ENCODE measurements around the gene SRRM3. TPM values are rescaled to one million over a fixed set of nuclear protein-coding genes. Genes with fewer than 3 reads are reported as not detected.

Gene SRRM3
- total and polyA plus RNA-seq, 2 experiments from 2014 or later = 8.6 to 13.8 TPM

- peak; percentile 59 for DNase-seq (ENCODE audit: low spot score)
- Histone ChIP-seq H3K4me3 (peak overlapping the region; percentile 61), H3K27me3 (ENCODE audit: insufficient read depth) (peaks cover 5% of the 10 kb centered on the region), H3K4me2 (peak overlapping the region; percentile 94), H3K36me3 (ENCODE audit: insufficient read depth) (no peaks in the 10 kb centered on the region), H3K79me2 (replicated peaks; ENCODE audit: insufficient read depth) (no peaks in the 10 kb centered on the region), H3K9me2 (ENCODE audit: insufficient read depth) (no peaks in the 10 kb centered on the region), H3F3A (replicated peaks; ENCODE audit: low read depth) (peaks cover 3% of the 10 kb centered on the region), H2AFZ (peak overlapping the region; percentile 97), H3K27ac (ENCODE audit: low read depth) (no peak overlapping the region), H3K4me1 (ENCODE audit: insufficient read depth) (peaks cover 31% of the 10 kb centered on the region), H4K20me1 (replicated peaks; ENCODE audit: insufficient read depth) (no peaks in the 10 kb centered on the region)
- H3K27ac Mint-ChIP-seq = no peak overlapping the region
- peaks cover 26% of the 10 kb centered on the region for H3K27me3 Mint-ChIP-seq (ENCODE audit: insufficient read depth, low read depth, poor library complexity)
- no peaks in the 10 kb centered on the region; the same call in 2 of the 3 replicates for H3K9me3 Mint-ChIP-seq
- TF ChIP-seq ETS1 (IDR thresholded peaks at IDR 0.05) (no peak), CREB1 (CRISPR knock-in tag; IDR thresholded peaks at IDR 0.05; ENCODE audit: low read depth) (no peak), ZNF114 (CRISPR knock-in tag; IDR thresholded peaks at IDR 0.05) (no peak), ZNF462 (CRISPR knock-in tag; IDR thresholded peaks at IDR 0.05) (no peak), STAT1 (IDR thresholded peaks at IDR 0.05; ENCODE audit: unreplicated experiment) (no peak), JUNB (IDR thresholded peaks at IDR 0.05; ENCODE audit: unreplicated experiment) (no peak), EZH2phosphoT487 (IDR thresholded peaks at IDR 0.05; ENCODE audit: unreplicated experiment) (no peak), POLR2AphosphoS5 (IDR thresholded peaks at IDR 0.05; ENCODE audit: low read depth) (no peak), ZNF331 (CRISPR knock-in tag; IDR thresholded peaks at IDR 0.05; ENCODE audit: low read depth) (no peak), NANOG (IDR thresholded peaks at IDR 0.05; ENCODE audit: borderline replicate concordance) (no peak)
- TF ChIP-seq, protein P1, sequence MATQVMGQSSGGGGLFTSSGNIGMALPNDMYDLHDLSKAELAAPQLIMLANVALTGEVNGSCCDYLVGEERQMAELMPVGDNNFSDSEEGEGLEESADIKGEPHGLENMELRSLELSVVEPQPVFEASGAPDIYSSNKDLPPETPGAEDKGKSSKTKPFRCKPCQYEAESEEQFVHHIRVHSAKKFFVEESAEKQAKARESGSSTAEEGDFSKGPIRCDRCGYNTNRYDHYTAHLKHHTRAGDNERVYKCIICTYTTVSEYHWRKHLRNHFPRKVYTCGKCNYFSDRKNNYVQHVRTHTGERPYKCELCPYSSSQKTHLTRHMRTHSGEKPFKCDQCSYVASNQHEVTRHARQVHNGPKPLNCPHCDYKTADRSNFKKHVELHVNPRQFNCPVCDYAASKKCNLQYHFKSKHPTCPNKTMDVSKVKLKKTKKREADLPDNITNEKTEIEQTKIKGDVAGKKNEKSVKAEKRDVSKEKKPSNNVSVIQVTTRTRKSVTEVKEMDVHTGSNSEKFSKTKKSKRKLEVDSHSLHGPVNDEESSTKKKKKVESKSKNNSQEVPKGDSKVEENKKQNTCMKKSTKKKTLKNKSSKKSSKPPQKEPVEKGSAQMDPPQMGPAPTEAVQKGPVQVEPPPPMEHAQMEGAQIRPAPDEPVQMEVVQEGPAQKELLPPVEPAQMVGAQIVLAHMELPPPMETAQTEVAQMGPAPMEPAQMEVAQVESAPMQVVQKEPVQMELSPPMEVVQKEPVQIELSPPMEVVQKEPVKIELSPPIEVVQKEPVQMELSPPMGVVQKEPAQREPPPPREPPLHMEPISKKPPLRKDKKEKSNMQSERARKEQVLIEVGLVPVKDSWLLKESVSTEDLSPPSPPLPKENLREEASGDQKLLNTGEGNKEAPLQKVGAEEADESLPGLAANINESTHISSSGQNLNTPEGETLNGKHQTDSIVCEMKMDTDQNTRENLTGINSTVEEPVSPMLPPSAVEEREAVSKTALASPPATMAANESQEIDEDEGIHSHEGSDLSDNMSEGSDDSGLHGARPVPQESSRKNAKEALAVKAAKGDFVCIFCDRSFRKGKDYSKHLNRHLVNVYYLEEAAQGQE (IDR thresholded peaks at IDR 0.05; ENCODE audit: unreplicated experiment) = no peak
- peak overlapping the region; percentile 71 for H3K4me3 Mint-ChIP-seq
- peak; percentile 56 for ATAC-seq
- H3K36me3 Mint-ChIP-seq (ENCODE audit: low read depth) = no peaks in the 10 kb centered on the region; the same call in 2 of the 3 replicates
- peaks cover 39% of the 10 kb centered on the region for H3K4me1 Mint-ChIP-seq
Measured at GRCh38 chr7:76267107-76267893, 65.6 kb downstream of the SRRM3 start.

Measured in GM23338 (cell line).